Activated CD4-positive, CD25-positive, alpha-beta regulatory T cell treated with anti-CD3 and anti-CD28 coated beads, Interleukin-2, amount 50 U/mL, for 16 hours (primary cell): ENCODE results near the gene OR10R2.
"Not testable (repeated sequence)": the region's sequence is repeated elsewhere in the genome, so short reads cannot be mapped to it uniquely, and the experiment has no call there.

Experiments
- DNase-seq: peaks from one replicate; pipeline ENCODE4 v3.0.0-alpha.2; 2020; ENCODE audit warnings: low read depth, low spot score

The OR10R2 gene

GRCh38 chr1:158471920-158472319, at the start of gene OR10R2:
OR10R2 (plus strand) TSS chr1:158472220; CDS start chr1:158472326, 106 bp downstream.
- DNase-seq, result no peak

- DNase-seq, result no peak
These were observed 47.0 kb upstream of the OR10R2 start for GRCh38 chr1:158425027-158425426.

GRCh38 chr1:158426137-158426536, 45.9 kb upstream of the OR10R2 start, which contains the start of gene OR10K2:
OR10K2 (minus strand) TSS chr1:158426237; CDS start chr1:158420866, 5,371 bp downstream.
- no peak for DNase-seq

- DNase-seq, result not testable (repeated sequence)
These were observed 41.9 kb upstream of the OR10R2 start for GRCh38 chr1:158430163-158430562.

- no peak for DNase-seq
These were observed 37.3 kb upstream of the OR10R2 start for GRCh38 chr1:158434741-158435140.

GRCh38 chr1:158445376-158445775, 26.6 kb upstream of the OR10R2 start:
- DNase-seq, result no peak

GRCh38 chr1:158454537-158454936, 17.5 kb upstream of the OR10R2 start:
- no peak for DNase-seq

- no peak for DNase-seq
These were observed 14.8 kb upstream of the OR10R2 start for GRCh38 chr1:158457246-158457645.

GRCh38 chr1:158458263-158458662, 13.8 kb upstream of the OR10R2 start:
- no peak for DNase-seq

- no peak for DNase-seq
These were observed 10.5 kb upstream of the OR10R2 start, which contains the start of gene OR10K1 for GRCh38 chr1:158461534-158461933. OR10K1 (plus strand) TSS chr1:158461834; CDS start chr1:158465562, 3,728 bp downstream.

GRCh38 chr1:158485455-158485854, 13.4 kb downstream of the OR10R2 start:
- no peak for DNase-seq

GRCh38 chr1:158491316-158491715, 19.3 kb downstream of the OR10R2 start:
- DNase-seq, result no peak

- DNase-seq, result no peak
These were observed 21.0 kb downstream of the OR10R2 start for GRCh38 chr1:158493054-158493453.

GRCh38 chr1:158494796-158495195, 22.8 kb downstream of the OR10R2 start:
- DNase-seq, result no peak

- no peak for DNase-seq
These were observed 24.4 kb downstream of the OR10R2 start for GRCh38 chr1:158496374-158496773.

GRCh38 chr1:158506369-158506987, 34.5 kb downstream of the OR10R2 start:
- no peak for DNase-seq

GRCh38 chr1:158507511-158507910, 35.5 kb downstream of the OR10R2 start:
- DNase-seq, result no peak

GRCh38 chr1:158509471-158510156, 37.6 kb downstream of the OR10R2 start:
- DNase-seq, result no peak

GRCh38 chr1:158516966-158517365, 44.9 kb downstream of the OR10R2 start:
- DNase-seq, result no peak

- no peak for DNase-seq
These were observed 48.0 kb downstream of the OR10R2 start for GRCh38 chr1:158520021-158520420.

GRCh38 chr1:158520955-158521665, 49.1 kb downstream of the OR10R2 start:
- no peak for DNase-seq

GRCh38 chr1:158521666-158522058, 49.6 kb downstream of the OR10R2 start:
- no peak for DNase-seq
